HCT116 (cell line): ENCODE data around the gene HOXB2.

Experiments
- CTCF ChIP-seq, 3 experiments: fragments of 200-600 bp in 1 of 3; sonication (generic) in 1 of 3; IDR thresholded peaks in 2 of 3; conservative IDR thresholded peaks in 1 of 3; 2 replicates each; pipeline ENCODE4 v1.5.1; 2012 to 2017; ENCODE audit warnings: low read depth in 2 of 3, low read length in 2 of 3, antibody characterized with exemption in 1 of 3, borderline replicate concordance in 1 of 3, control low read depth in 1 of 3, mild to moderate bottlenecking in 1 of 3, mixed read lengths in 1 of 3, mixed run types in 1 of 3, moderate library complexity in 1 of 3; ENCODE audit not compliant: insufficient read depth in 1 of 3
- ELF1 ChIP-seq: IDR thresholded peaks from 2 replicates; pipeline ENCODE4 v1.6.1; 2012; ENCODE audit warnings: low read depth, borderline replicate concordance
- EZH2 ChIP-seq: fragments of 200-600 bp; sonication (generic); IDR thresholded peaks from 2 replicates; pipeline ENCODE4 v1.6.1; 2017; ENCODE audit warnings: antibody characterized with exemption, mixed run types
- EZH2phosphoT487 ChIP-seq: fragments of 200-600 bp; IDR thresholded peaks from 2 replicates; pipeline ENCODE4 v1.6.1; 2018; ENCODE audit warnings: antibody characterized with exemption, borderline replicate concordance
- MAX ChIP-seq: IDR thresholded peaks from 2 replicates; pipeline ENCODE4 v1.6.1; 2012
- POLR2A ChIP-seq: IDR thresholded peaks from 2 replicates; pipeline ENCODE4 v1.7.0; 2011; ENCODE audit warnings: borderline replicate concordance; ENCODE audit not compliant: insufficient read depth, insufficient read length; ENCODE audit errors: extremely low read depth
- POLR2AphosphoS5 ChIP-seq: IDR thresholded peaks from 2 replicates; pipeline ENCODE4 v1.6.1; 2011; ENCODE audit warnings: mild to moderate bottlenecking, low read depth, low read length, moderate library complexity
- SIN3A ChIP-seq: IDR thresholded peaks from 2 replicates; pipeline ENCODE4 v1.6.1; 2012; ENCODE audit warnings: low read depth
- YY1 ChIP-seq: IDR thresholded peaks from 2 replicates; pipeline ENCODE4 v1.6.1; 2011; ENCODE audit warnings: low read length, low read depth, moderate library complexity, mild to moderate bottlenecking; ENCODE audit not compliant: insufficient replicate concordance; ENCODE audit errors: extremely low read depth
- ZFX ChIP-seq: fragments of 450-650 bp; IDR thresholded peaks from 2 replicates; pipeline ENCODE4 v1.6.1; 2017

- TF ChIP-seq ZFX = no peak
- TF ChIP-seq POLR2A = no peak
- TF ChIP-seq CTCF (IDR thresholded peaks at IDR 0.05 in 2 of 3, conservative IDR thresholded peaks at IDR 0.05 in 1 of 3; ENCODE audit: borderline replicate concordance in 1 of 3, insufficient read depth in 1 of 3, low read depth in 2 of 3, low read length in 2 of 3) = no peak
- no peak for TF ChIP-seq YY1
- TF ChIP-seq SIN3A = no peak
- no peak for TF ChIP-seq EZH2phosphoT487
- no peak for TF ChIP-seq POLR2AphosphoS5
- no peak for TF ChIP-seq MAX
- TF ChIP-seq EZH2 = no peak
- no peak for TF ChIP-seq ELF1
Observed at GRCh38 chr17:48565022-48565554, 20.2 kb upstream of the HOXB2 start.
